Posterior vena cava (tissue), 2 donors: ENCODE measurements around the gene ATP6V0E2. TPM values are rescaled to one million over a fixed set of nuclear protein-coding genes. Genes with fewer than 3 reads are reported as not detected.
A peak's percentile ranks its signal among the peaks of the same experiment; 100 is the strongest.
"Not testable (repeated sequence)": the region's sequence is repeated elsewhere in the genome, so short reads cannot be mapped to it uniquely, and the experiment has no call there.

Source experiments
- DNase-seq: peaks from one replicate; pipeline ENCODE4 v3.0.0-alpha.2; 2020; ENCODE audit warnings: low spot score
- intact Hi-C, 2 donors: fragments of 100-400 bp; cut with DNase I; formaldehyde crosslinking; loops; one replicate each; pipeline versions ENCODE4 v1.14.1 to v1.14.2; 2022 to 2023
- long read RNA-seq, 2 donors: library from polyadenylated mRNA; unstranded; transcript quantifications; one replicate each; pipeline ENCODE4 v2.0.0, GENCODE V29; 2020 to 2021
- total RNA-seq, 2 donors: library from RNA; stranded (reverse); fragmentation: NEBNext Ultra II Directional; extraction: Animal tissue kit (Norgen Biotek cat#: 25700); gene quantifications; one replicate each; pipeline ENCODE4 v1.2.1, GENCODE V29; 2021
- donor health status: DM: yes; HTN: yes; CAD: no.
- donor health status: DM: yes; HTN: yes; CAD: no.

The ATP6V0E2 gene
- 10 to 100 TPM; 13.0 to 13.2 TPM for total RNA-seq
- long read RNA-seq, donor 1, transcript ATP6V0E2-203 (4 exons, 2,722 nt): major isoform, 11 of 16 reads
- long read RNA-seq, donor 1, partial matches to known transcripts: 0 of 16 reads
- long read RNA-seq, donor 1, other reads (novel, unspliced or antisense): 3 of 16 reads
- long read RNA-seq, donor 2, transcript ATP6V0E2-203 (4 exons, 2,722 nt): major isoform, 101 of 113 reads
- long read RNA-seq, donor 2, partial matches to known transcripts: 4 of 113 reads
- long read RNA-seq, donor 2, other reads (novel, unspliced or antisense): 1 of 113 reads

DNA sequence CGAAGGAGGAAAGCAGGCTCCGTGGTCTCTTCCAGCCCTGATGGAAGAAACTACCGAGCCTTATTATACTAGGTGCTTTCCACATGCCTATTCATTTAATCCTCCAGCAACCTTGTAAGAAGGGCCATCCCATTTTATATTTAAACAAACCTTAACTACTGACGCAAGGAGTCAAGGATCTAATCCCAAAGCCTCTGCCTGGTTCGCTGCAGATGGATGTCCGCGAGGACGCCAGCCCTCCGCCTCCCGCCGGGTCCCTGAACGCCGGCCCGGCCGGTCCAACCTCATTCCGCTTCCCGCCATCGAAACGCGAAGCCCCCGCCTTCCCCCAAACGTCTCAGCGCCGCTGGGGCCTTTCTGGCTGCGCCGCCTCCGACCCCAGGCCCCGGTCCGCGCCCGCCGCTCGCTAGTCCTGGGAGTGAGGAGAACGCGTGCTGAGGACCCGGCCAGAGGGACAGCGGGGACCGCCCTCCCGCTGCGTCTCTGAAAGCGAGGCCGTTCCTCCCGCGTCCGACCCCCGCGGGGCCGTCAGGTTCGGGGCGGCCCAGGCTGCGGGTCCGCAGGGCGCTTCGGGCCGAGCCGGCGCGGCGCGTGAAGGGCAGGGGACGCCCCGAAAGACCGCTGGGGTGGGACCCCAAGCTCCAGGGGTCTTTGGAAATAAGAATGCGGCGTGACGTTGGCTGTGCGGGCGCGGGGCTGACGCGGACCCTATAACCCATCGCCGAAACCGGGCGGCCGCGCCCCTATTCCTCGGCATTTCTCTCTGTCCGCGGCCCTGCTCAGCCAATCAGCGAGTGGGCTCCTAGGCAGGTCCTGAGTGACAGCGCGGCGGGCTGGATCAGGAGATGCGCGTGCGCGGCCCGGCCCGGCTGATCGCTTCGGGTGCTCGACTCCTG lies at the start of gene ATP6V0E2:
ATP6V0E2 (plus strand) TSS at position 896 of the 896 bp plus-strand sequence. CDS start 97 bp downstream, outside the sequence.
- peak; percentile 97 for DNase-seq
- intact Hi-C loops: no loop called here

DNA sequence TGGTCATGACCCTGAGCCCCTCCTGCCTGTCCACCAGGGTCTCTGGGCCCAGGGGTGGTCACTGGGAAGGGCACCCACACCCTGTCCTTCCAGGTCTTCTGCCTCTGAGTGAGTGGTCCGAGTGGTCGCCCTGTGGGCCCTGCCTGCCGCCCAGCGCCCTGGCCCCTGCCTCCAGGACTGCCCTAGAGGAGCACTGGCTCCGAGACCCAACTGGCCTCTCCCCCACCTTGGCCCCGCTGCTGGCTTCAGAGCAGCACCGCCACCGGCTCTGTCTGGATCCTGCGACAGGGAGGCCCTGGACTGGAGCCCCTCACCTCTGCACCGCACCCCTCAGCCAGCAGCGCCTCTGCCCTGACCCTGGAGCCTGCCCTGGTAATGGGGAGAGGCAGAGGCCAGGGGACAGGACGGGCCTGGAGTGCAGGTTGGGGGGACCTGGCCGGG lies 49.4 kb upstream of the ATP6V0E2 start:
- intact Hi-C loops: no loop called here
- peak; percentile 77 for DNase-seq

DNA sequence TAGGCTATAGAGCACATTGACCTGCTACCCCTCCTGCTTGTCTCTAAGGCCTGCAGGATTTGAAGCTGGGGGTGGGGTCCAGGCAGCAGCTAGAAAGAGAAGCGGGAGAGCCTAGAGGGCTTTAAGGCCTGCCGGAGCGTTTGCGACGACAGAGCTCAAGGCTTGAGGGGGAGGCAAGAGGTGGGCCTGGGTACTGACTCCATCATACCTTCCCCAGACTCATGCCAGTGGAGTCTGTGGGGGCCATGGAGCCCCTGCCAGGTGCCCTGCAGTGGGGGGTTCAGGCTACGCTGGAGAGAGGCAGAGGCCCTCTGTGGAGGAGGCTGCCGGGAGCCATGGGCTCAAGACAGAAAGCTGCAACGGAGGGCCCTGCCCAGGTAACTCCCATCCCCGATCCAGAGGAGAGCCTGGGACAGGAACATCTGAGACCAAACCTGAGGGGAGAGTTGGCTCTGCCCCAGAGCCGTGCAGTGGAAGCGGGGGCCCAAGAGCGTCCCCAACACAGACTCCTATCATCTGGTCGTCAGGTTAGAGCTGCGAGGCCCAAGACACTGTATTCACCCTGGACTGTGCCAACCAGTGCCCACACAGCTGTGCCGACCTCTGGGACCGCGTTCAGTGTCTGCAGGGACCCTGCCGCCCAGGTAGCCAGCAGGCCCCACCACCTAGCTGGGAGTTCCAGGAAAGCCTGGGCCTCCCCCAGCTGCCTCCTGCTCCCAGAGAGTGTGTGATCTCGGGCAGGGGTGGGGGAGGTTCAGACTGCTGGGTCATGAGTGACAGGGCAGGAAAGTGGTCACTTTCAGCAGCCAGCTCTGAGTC lies 48.8 kb upstream of the ATP6V0E2 start:
- intact Hi-C loops: no loop called here
- DNase-seq: peak; percentile 72

DNA sequence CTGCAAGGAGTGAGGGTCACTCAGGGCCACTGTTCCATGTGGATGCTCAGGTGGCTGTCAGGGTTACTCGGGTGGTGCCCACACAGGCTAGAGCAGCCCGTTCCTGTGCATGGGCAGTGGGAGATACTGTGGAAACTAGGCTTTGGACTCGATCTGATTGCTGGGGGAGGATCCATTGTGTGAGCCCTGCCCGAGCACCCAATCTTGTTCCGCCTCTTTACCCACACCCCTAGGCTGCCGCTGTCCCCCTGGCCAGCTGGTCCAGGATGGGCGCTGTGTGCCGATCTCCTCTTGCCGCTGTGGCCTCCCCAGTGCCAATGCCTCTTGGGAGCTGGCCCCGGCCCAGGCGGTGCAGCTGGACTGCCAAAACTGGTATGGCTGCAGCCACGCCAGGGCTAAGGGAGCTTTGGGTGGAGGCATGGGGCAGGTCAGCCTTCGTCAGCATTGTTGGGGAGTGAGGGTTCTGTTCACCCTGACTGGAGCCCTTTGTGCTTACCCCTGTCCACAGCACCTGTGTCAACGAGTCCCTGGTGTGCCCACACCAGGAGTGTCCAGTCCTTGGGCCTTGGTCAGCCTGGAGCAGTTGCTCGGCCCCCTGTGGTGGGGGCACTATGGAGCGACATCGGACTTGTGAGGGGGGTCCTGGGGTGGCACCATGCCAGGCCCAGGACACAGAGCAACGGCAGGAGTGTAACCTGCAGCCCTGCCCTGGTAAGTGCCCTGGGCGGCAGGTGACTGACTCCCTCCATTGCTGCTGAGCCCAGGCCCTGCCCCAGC lies 48.0 kb upstream of the ATP6V0E2 start:
- DNase-seq: peak; percentile 78
- intact Hi-C loops: no loop called here

DNA sequence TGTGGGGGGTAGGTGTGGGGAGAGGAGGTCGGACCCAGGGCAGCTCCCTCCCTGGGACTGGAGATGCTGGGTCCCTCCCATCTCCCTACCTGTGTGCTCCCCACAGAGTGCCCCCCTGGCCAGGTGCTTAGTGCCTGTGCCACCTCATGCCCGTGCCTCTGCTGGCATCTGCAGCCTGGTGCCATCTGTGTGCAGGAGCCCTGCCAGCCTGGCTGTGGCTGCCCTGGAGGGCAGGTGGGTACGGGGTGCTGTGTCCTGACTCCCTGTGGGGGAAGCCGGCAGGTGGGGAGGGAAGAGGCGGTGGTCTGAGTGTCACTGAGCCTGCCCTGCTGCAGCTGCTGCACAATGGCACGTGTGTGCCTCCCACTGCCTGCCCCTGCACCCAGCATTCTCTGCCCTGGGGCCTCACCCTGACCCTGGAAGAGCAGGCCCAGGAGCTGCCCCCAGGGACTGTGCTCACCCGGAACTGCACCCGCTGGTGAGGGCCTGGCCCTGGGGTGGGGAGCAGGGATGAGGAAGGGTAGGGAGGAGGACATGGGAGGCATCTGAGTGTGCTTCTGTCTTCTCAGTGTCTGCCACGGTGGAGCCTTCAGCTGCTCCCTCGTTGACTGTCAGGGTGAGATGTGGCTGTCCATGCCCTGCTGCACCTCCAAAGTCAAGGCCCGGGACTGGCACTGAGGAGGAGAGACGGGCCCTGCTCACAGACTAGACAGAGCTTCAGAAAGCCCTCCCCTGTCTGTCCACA lies 47.3 kb upstream of the ATP6V0E2 start:
- peak; percentile 63 for DNase-seq
- intact Hi-C loops: no loop called here

DNA sequence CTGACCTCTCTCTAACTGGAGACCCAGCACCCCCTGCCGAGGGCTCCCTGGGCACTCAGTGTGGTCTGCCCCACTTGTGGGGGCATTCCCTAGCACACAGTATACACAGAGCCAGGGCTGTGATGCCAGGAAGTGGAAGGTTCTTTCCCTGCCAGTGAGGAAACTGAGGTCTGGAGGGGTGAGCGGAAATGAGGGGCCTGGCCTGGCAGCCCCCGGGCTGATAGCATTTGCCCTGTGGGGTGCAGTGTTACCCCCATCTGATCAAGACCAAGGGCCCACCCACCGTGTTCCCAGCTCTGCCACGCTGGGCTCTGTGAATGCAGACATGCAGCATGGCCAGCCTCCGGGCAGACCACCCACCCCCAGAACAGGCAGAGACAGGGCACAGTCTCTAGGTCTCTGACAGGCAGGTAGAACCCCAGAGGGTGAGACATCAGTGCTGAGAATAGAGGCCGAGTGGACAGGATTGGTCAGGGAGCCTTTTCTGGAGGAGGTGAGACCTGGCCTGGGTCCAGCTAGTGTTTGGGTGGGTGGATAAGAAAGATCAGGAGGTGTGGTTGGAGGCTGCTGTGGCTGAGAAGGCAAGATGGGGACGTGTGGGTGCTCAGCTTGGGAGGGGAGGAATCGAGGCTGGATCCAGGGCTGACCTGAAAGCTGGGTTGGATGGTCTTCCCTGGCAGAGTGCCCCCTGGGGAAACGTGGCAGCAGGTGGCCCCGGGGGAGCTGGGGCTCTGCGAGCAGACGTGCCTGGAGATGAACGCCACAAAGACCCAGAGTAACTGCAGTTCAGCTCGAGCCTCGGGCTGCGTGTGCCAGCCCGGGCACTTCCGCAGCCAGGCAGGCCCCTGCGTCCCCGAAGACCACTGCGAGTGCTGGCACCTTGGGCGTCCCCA lies 46.4 kb upstream of the ATP6V0E2 start:
- intact Hi-C loops: no loop called here
- DNase-seq: peak; percentile 73

DNA sequence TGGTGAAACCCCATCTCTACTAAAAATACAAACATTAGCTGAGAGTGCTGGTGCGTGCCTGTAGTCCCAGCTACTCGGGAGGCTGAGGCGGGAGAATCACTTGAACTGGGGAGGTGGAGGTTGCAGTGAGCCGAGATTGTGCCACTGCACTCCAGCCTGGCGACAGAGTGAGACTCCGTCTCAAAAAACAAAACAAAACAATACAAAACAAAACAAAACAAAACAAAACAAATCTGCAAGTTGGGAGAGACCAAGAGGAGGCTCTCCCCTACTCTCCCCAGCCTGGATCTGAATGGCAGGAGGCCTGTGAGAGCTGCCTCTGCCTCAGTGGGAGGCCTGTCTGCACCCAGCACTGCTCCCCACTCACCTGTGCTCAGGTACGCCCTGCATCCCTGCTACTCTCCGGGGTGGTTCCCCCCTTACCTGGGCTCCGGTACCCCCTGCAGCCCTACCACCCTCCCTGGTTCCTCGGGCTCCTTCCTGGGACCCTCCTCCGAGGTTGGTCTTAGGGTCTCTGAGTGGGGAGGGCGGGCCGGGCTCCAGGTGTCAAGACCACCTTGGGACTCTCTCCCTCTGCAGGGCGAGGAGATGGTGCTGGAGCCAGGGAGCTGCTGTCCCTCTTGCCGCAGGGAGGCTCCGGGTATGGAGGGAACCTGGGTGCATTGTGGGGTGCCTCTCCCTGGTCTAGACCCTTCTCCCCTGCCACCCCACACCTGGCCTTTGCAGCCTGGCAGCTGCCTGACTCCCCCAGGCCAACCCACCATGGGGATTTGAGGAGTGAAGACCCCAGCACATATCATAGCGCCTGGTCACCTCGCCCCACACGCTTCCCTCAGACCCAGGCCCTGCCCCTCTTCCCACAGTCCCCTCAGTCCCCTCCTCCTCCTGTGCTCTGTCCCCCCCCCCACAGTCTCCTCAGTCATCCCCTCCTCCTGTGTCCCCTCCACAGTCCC lies 45.1 kb upstream of the ATP6V0E2 start:
- intact Hi-C loops: no loop called here
- peak; percentile 68 for DNase-seq

DNA sequence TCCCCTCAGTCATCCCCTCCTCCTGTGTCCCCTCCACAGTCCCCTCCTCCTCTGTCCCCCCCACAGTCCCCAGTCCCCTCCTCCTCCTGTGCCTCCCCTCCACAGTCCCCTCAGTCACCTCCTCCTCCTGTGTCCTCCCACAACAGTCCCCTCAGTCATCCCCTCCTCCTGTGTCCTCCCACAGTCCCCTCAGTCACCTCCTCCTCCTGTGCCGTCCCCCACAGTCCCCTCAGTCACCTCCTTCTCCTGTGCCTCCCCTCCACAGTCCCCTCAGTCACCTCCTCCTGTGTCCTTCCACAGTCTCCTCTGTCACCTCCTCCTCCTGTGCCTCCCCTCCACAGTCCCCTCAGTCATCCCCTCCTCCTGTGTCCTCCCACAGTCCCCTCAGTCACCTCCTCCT lies 43.2 kb upstream of the ATP6V0E2 start:
- intact Hi-C loops, DNase-seq: not testable (repeated sequence)

DNA sequence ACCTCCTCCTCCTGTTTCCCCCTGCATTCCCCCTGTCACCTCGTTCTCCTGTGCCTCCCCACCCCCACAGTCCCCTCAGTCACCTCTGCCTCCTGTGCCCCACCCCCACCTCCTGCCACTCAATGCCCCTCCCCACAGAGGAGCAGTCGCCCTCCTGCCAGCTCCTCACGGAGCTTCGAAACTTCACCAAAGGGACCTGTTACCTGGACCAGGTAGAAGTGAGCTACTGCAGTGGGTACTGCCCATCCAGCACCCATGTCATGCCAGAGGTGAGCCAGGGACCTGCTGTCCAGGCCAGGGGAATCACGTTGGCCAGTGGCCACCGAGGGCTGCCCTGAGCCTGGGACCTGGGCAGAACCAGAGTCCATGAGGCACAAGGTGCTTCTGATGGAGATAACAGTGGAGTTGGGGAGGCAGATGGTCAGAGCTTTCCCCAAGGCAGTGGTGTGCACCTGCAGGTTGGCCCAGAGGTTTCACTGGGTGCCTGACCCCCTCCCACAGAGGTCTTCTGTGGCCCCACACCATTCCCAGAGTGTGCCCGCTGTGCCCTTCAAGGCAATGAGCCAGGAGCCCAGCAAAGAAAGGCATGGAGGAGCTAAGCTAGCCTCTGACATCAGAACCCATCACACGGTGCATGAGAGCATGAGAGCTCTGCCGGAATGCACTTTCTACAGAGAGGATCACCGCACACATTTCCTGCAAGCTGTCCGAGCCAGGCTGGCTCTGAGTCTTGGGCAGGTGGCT lies 42.6 kb upstream of the ATP6V0E2 start:
- intact Hi-C loops: no loop called here
- peak; percentile 57 for DNase-seq

DNA sequence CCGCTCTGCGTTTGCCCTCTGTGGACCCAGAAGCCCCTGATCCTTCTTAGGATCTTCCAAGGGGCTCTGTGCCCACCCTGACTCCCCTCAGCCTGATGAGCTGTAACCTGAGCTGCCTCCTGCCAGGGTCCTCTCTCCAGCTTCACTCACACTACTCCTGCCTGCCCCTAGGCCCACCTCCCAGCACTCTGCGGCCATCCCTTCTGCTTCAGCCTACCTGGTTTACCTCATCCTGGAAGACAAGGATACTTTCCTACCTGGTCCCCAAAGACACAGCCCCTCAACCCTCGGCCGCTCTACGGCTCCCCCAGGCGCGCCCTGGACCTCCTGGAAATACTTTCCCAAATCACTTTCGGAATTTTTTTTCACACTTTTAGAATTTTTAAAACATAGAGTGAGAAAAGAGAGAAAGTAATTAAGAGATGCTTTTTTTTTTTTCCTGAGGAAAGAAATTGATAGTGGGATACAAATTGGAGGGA lies 42.0 kb upstream of the ATP6V0E2 start:
- DNase-seq: peak; percentile 58
- intact Hi-C loops: no loop called here

DNA sequence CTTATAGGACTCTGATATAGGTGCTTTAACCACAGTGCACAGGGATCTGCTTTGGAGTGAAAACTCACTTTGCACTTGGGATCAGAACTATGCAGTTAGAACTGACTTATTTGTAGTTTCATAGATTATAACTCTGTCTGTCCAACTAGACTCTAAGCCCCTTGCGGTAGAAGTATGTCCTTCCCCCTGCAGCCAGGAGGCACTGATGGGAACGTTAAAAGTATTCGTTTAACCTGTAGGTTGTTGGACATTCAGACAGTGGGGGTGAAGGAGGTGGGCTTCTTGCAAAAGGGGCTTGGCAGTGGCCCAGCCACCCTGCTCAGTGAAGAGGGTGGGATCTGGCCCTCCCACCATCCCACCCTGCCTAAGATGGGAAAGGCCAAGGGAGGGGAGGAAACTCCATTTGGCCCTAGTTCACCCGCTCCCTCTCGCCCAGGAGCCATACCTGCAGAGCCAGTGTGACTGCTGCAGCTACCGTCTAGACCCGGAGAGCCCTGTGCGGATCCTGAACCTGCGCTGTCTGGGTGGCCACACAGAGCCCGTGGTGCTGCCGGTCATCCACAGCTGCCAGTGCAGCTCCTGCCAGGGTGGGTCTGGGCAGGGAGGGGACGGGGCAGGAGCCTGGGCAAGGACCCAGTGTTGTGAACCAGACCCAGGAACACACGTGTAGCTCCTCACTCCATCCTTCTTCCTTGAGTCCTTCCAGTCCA lies 41.3 kb upstream of the ATP6V0E2 start:
- intact Hi-C loops: no loop called here
- DNase-seq: peak; percentile 62

DNA sequence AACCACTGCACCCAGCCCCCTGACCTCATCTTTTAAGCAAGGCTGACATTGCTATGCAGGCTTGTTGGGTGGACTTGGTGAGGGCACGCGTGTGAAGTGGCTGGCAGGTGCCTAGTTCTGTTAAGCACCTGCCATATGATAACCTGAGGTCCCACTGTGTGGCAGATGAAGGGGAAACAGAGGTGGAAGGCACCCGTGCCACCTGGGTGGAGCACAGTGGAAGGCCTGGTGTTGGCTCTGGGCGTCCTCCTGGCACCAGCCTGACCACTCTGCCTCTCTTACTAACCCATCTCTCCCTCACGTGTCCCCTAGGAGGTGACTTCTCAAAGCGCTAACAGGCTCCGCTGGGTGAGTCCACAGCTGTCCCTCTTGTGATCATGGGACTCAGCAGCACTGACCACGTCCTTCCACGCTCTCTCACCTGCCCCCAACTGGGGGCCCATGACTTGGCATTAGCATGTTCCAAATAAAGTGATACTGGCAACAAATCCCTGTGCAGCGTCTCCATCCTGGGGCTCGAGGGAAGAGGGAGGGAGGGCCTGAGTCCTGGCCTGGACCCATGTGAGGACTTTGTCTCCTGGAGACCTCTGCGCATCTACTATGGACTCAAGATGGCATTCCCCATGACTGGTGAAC lies 40.2 kb upstream of the ATP6V0E2 start:
- no peak for DNase-seq
- intact Hi-C loops: no loop called here

DNA sequence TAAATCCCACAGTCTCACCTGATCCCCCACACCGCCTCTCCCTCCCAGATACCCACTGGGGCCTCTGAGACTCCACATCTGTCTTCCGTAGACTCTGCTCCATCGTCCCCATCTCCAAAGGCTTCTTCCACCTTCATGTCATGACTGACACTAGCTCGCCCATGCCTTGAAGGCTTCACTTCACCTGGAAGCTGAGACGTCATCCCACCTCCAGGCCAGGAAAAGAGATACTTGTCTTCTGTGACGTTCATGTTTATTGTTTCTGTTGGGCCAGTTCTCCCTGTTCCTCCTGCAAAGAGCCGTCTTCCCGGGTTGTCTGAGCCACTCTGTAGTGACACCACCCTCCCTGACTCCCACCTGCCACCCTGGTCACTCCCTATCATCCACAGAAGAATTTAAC lies 39.2 kb upstream of the ATP6V0E2 start:
- DNase-seq: no peak
- intact Hi-C loops: no loop called here

DNA sequence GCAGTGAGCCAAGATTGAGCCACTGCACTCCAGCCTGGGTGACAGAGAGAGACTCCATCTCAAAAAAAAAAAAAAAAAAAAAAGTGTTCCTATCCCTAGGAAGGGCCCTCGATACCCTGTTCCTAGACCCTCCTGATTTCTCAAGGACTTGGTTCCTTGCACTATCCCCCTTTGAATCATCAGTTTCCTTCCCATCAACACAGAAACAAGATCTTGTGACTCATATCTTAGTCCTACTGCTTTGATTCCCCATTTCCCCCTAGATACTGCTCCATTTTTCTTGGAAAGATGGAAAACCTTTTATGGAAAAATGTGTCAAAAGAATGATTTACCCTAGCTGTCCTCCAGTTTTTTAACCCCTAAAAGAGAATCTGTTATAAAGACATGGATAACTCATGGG lies 37.3 kb upstream of the ATP6V0E2 start:
- intact Hi-C loops: no loop called here
- no peak for DNase-seq
